Measurements from ENCODE around the gene SHH. TPM values are rescaled to one million over a fixed set of nuclear protein-coding genes. Genes with fewer than 3 reads are reported as not detected.

SHH gene
- total RNA-seq, 1 experiment from 2014 or later: 7.9 TPM

- no peak for DNase-seq (ENCODE audit: extremely low read depth, low read depth)
Observed at GRCh38 chr7:155807789-155808548, 4.3 kb downstream of the SHH start.

- DNase-seq (ENCODE audit: extremely low read depth, low read depth): no peak
Observed at GRCh38 chr7:155807065-155807671, 5.1 kb downstream of the SHH start.

GRCh38 chr7:155806096-155806871, 6.0 kb downstream of the SHH start:
- DNase-seq (ENCODE audit: extremely low read depth, low read depth): no peak

GRCh38 chr7:155805826-155806095, 6.5 kb downstream of the SHH start:
- no peak for DNase-seq (ENCODE audit: extremely low read depth, low read depth)

GRCh38 chr7:155804897-155805825, 7.1 kb downstream of the SHH start:
- peak; percentile 72 for DNase-seq (ENCODE audit: extremely low read depth, low read depth)

- DNase-seq (ENCODE audit: extremely low read depth, low read depth): no peak
Observed at GRCh38 chr7:155804431-155804831, 7.8 kb downstream of the SHH start.

- peak; percentile 71 for DNase-seq (ENCODE audit: extremely low read depth, low read depth)
Observed at GRCh38 chr7:155803418-155804376, 8.6 kb downstream of the SHH start.

GRCh38 chr7:155802906-155803417, 9.3 kb downstream of the SHH start:
- DNase-seq (ENCODE audit: extremely low read depth, low read depth): no peak

- DNase-seq (ENCODE audit: extremely low read depth, low read depth): no peak
Observed at GRCh38 chr7:155802291-155802690, 10.0 kb downstream of the SHH start.

- no peak for DNase-seq (ENCODE audit: extremely low read depth, low read depth)
Observed at GRCh38 chr7:155800741-155801267, 11.5 kb downstream of the SHH start.

- no peak for DNase-seq (ENCODE audit: extremely low read depth, low read depth)
Observed at GRCh38 chr7:155800301-155800700, 12.0 kb downstream of the SHH start.

GRCh38 chr7:155799514-155799913, 12.7 kb downstream of the SHH start:
- no peak for DNase-seq (ENCODE audit: extremely low read depth, low read depth)

- no peak for DNase-seq (ENCODE audit: extremely low read depth, low read depth)
Observed at GRCh38 chr7:155798673-155799439, 13.4 kb downstream of the SHH start.

- no peak for DNase-seq (ENCODE audit: extremely low read depth, low read depth)
Observed at GRCh38 chr7:155797262-155798250, 14.7 kb downstream of the SHH start.

- DNase-seq (ENCODE audit: extremely low read depth, low read depth): no peak
Observed at GRCh38 chr7:155796381-155797261, 15.6 kb downstream of the SHH start.

- DNase-seq (ENCODE audit: extremely low read depth, low read depth): no peak
Observed at GRCh38 chr7:155795951-155796350, 16.3 kb downstream of the SHH start.

All from NCI-H460 (cell line).